ENCODE data around the gene TMEM244.
"Not testable (repeated sequence)": the region's sequence is repeated elsewhere in the genome, so short reads cannot be mapped to it uniquely, and the experiment has no call there.

Gene TMEM244

DNA sequence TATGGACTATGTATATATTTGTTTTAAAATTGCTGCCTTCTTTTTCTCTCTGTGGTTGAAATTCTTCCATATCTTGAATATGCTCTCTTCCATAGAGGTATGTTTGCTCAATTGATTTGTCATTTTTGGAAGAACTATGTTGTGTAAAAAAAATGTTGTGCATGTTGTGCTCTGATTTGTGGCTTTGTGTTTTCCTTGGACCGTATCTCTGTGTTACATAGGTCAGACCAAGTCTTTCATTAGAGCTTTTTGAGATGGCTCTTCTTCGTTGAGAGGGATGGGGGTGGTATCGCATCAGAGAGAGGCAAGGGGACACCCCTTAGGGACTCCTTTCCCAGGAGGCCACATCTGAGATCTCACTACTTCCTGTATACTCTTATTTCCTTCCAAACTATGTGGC is 43.8 kb downstream of the TMEM244 start:
- Histone ChIP-seq H3K36me3 (ENCODE audit: control insufficient read depth, insufficient read depth, low read length) (no peaks in the 10 kb centered on the region), H3K27me3 (ENCODE audit: control insufficient read depth, insufficient read depth, low read length) (no peaks in the 10 kb centered on the region), H3K4me1 (ENCODE audit: control insufficient read depth, insufficient read depth, low read length) (no peaks in the 10 kb centered on the region), H3K27ac (ENCODE audit: low read length) (no peak overlapping the region), H3K4me3 (ENCODE audit: low read length) (no peak overlapping the region), H3K9me3 (ENCODE audit: control insufficient read depth, insufficient read depth, low read length) (no peaks in the 10 kb centered on the region)
- WGBS (ENCODE audit: insufficient coverage, insufficient read length): no CpG with 5 or more reads among the region's 3 CpGs
- no peak for DNase-seq (ENCODE audit: low read depth, low spot score)

DNA sequence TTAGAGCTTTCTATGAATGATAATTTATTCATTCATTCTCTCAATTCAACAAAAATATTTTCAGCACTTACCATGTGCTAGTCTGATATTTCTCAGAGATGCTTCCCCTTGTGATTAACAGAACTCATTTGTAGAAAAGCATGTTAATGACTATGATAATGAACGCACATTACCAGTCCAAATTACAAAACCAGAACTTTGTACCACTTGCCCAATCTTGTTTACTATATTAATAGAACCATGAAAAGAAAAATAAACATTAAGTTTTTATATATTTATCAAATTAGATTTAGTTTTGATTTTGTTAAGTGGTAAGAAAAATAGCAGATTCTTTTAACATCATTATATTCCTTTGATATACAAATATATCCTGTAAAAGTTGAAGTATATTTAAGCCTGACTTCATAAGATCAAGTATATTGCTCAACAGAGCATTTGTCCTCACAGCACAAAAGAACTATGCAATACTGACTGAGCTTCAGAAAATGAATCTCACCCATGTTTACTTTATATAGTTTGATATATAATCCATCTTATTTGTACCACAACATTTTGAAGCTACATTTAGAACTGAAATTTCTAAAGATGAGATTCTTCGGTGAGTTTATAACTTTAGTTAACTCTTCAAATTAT is 48.9 kb downstream of the TMEM244 start:
- WGBS (ENCODE audit: insufficient coverage, insufficient read length): no CpG with 5 or more reads among the region's 2 CpGs
- no peak for DNase-seq (ENCODE audit: low read depth, low spot score)
- Histone ChIP-seq H3K27ac (ENCODE audit: low read length) (no peak overlapping the region), H3K4me3 (ENCODE audit: low read length) (no peak overlapping the region), H3K36me3 (ENCODE audit: control insufficient read depth, insufficient read depth, low read length) (no peaks in the 10 kb centered on the region), H3K9me3 (ENCODE audit: control insufficient read depth, insufficient read depth, low read length) (no peaks in the 10 kb centered on the region), H3K4me1 (ENCODE audit: control insufficient read depth, insufficient read depth, low read length) (no peaks in the 10 kb centered on the region), H3K27me3 (ENCODE audit: control insufficient read depth, insufficient read depth, low read length) (no peaks in the 10 kb centered on the region)

DNA sequence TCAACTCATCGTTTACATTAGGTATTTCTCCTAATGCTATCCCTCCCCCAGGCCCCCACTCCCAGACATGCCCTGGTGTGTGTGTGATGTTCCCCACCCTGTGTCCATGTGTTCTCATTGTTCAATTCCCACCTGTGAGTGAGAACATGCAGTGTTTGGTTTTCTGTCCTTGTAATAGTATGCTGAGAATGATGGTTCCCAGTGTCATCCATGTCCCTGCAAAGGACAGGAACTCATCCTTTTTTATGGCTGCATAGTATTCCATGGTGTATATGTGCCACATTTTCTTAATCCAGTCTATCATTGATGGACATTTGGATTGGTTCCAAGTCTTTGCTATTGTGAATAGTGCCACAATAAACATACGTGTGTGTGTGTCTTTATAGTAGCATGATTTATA is 54.0 kb downstream of the TMEM244 start:
- not testable (repeated sequence) for H3K4me1 ChIP-seq (ENCODE audit: control insufficient read depth, insufficient read depth, low read length); H3K9me3 ChIP-seq (ENCODE audit: control insufficient read depth, insufficient read depth, low read length); H3K27me3 ChIP-seq (ENCODE audit: control insufficient read depth, insufficient read depth, low read length); H3K4me3 ChIP-seq (ENCODE audit: low read length); H3K27ac ChIP-seq (ENCODE audit: low read length); DNase-seq (ENCODE audit: low read depth, low spot score); H3K36me3 ChIP-seq (ENCODE audit: control insufficient read depth, insufficient read depth, low read length)
- no CpG with 5 or more reads among the region's 2 CpGs for WGBS (ENCODE audit: insufficient coverage, insufficient read length)

DNA sequence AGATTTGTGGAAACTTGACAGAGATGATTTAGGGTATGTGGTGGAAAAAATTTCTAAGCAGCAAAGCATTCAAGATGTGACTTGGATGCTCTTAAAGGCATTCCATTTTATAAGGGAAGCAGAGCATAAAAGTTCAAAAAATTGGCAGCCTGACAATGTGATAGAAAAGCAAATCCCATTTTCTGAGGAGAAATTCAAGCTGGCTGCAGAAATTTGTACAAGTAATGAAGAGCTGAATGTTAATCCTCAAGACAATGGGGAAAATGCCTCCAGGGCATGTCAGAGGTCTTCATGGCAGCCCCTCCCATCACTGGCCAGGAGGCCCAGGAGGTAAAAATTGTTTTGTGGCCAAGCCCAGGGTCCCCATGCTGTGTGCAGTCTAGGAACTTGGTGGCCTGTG is 58.2 kb downstream of the TMEM244 start:
- H3K27ac ChIP-seq (ENCODE audit: low read length); H3K27me3 ChIP-seq (ENCODE audit: control insufficient read depth, insufficient read depth, low read length); H3K9me3 ChIP-seq (ENCODE audit: control insufficient read depth, insufficient read depth, low read length); H3K4me1 ChIP-seq (ENCODE audit: control insufficient read depth, insufficient read depth, low read length); DNase-seq (ENCODE audit: low read depth, low spot score); H3K4me3 ChIP-seq (ENCODE audit: low read length); H3K36me3 ChIP-seq (ENCODE audit: control insufficient read depth, insufficient read depth, low read length): not testable (repeated sequence)

DNA sequence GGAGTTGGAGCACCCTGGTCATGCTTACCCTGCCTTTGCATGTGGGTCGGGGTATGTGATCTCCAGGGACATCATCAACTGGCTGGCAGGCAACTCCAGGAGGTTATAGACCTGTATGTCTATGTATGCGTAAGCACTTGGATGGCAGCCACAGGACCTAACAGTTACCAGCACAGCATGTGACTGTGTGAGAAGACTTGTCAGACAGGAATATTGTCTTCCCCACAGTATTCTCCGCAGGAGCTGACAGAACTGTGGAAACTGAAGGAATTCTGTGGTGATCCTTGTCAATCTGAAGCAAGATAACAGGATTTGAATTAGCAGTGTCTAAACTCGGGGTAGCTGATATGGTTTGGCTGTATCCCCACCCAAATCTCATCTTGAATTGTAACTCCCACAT is 59.2 kb downstream of the TMEM244 start:
- Histone ChIP-seq H3K36me3 (ENCODE audit: control insufficient read depth, insufficient read depth, low read length) (no peaks in the 10 kb centered on the region), H3K4me3 (ENCODE audit: low read length) (no peak overlapping the region), H3K27me3 (ENCODE audit: control insufficient read depth, insufficient read depth, low read length) (no peaks in the 10 kb centered on the region), H3K4me1 (ENCODE audit: control insufficient read depth, insufficient read depth, low read length) (no peaks in the 10 kb centered on the region), H3K27ac (ENCODE audit: low read length) (no peak overlapping the region), H3K9me3 (ENCODE audit: control insufficient read depth, insufficient read depth, low read length) (no peaks in the 10 kb centered on the region)
- no peak for DNase-seq (ENCODE audit: low read depth, low spot score)
- no CpG with 5 or more reads among the region's 4 CpGs for whole genome bisulfite sequencing (ENCODE audit: insufficient coverage, insufficient read length)

DNA sequence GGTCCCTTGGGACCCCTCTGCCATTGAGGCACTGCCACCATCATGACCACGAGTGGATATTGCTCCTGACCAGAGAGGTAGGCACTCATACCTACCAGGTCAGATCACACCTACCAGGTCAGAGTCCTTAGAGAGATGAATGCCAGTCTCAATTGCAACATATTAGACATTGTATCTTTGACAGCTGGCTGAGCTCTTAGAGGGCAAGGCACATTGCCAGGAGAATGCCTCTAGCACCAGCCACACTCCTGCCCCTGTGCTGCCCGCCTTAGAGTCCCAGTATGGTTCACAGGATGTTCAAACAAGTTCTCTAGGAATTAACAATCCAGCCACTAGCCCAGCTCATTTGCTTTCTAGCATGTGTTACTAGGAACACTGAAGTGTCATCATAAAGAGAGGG is 65.9 kb downstream of the TMEM244 start:
- Histone ChIP-seq H3K4me3 (ENCODE audit: low read length) (no peak overlapping the region), H3K27me3 (ENCODE audit: control insufficient read depth, insufficient read depth, low read length) (no peaks in the 10 kb centered on the region), H3K27ac (ENCODE audit: low read length) (no peak overlapping the region), H3K36me3 (ENCODE audit: control insufficient read depth, insufficient read depth, low read length) (no peaks in the 10 kb centered on the region), H3K4me1 (ENCODE audit: control insufficient read depth, insufficient read depth, low read length) (no peaks in the 10 kb centered on the region), H3K9me3 (ENCODE audit: control insufficient read depth, insufficient read depth, low read length) (no peaks in the 10 kb centered on the region)
- no peak for DNase-seq (ENCODE audit: low read depth, low spot score)
- no CpG with 5 or more reads among the region's 2 CpGs for WGBS (ENCODE audit: insufficient coverage, insufficient read length)

DNA sequence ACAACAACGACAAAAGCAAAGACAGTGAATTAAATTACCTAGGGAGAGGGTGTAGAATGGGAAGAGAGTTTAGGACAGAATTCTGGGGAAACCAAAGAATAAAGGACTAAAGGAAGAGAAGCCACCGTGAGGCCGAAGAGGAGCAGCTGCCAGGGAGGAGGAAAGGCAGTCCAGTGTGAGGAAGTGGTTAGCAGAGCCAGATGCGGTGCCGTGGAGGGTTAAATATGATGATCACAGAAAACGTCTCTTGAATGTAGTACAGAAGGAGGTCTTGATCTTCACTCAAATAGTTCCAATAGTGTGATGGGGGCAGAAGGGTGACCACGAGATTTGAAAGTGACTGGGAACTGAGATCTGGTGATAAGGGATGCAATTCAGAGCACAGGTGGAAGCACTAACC is 67.7 kb downstream of the TMEM244 start:
- no peaks in the 10 kb centered on the region for H3K4me1 ChIP-seq (ENCODE audit: control insufficient read depth, insufficient read depth, low read length)
- no peak overlapping the region for H3K27ac ChIP-seq (ENCODE audit: low read length)
- H3K27me3 ChIP-seq (ENCODE audit: control insufficient read depth, insufficient read depth, low read length): no peaks in the 10 kb centered on the region
- H3K9me3 ChIP-seq (ENCODE audit: control insufficient read depth, insufficient read depth, low read length): no peaks in the 10 kb centered on the region
- no CpG with 5 or more reads among the region's 7 CpGs for WGBS (ENCODE audit: insufficient coverage, insufficient read length)
- no peaks in the 10 kb centered on the region for H3K36me3 ChIP-seq (ENCODE audit: control insufficient read depth, insufficient read depth, low read length)
- no peak for DNase-seq (ENCODE audit: low read depth, low spot score)
- H3K4me3 ChIP-seq (ENCODE audit: low read length): no peak overlapping the region

DNA sequence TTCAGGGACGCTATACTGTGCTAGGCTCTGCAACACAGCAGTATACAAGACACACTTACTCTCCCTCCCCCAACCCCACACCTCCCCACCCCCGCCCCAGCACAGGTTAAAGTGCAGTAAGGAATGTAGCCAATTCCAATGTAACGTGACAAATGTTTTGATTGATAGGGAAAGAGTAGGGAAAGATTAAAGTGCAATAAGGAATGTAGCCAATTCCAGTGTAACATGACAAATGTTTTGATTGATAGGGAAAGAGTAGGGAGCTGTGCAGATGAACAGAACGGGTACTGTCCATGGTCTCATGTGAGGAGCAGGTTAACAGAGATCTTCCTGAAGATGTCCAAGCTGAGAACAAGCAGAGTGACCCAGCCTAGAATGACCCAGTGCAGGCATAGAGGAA is 69.1 kb downstream of the TMEM244 start:
- H3K4me3 ChIP-seq (ENCODE audit: low read length): no peak overlapping the region
- H3K27ac ChIP-seq (ENCODE audit: low read length): no peak overlapping the region
- H3K4me1 ChIP-seq (ENCODE audit: control insufficient read depth, insufficient read depth, low read length): no peaks in the 10 kb centered on the region
- H3K9me3 ChIP-seq (ENCODE audit: control insufficient read depth, insufficient read depth, low read length): no peaks in the 10 kb centered on the region
- H3K36me3 ChIP-seq (ENCODE audit: control insufficient read depth, insufficient read depth, low read length): no peaks in the 10 kb centered on the region
- no peak for DNase-seq (ENCODE audit: low read depth, low spot score)
- WGBS (ENCODE audit: insufficient coverage, insufficient read length): no CpG with 5 or more reads among the region's 4 CpGs
- H3K27me3 ChIP-seq (ENCODE audit: control insufficient read depth, insufficient read depth, low read length): no peaks in the 10 kb centered on the region

DNA sequence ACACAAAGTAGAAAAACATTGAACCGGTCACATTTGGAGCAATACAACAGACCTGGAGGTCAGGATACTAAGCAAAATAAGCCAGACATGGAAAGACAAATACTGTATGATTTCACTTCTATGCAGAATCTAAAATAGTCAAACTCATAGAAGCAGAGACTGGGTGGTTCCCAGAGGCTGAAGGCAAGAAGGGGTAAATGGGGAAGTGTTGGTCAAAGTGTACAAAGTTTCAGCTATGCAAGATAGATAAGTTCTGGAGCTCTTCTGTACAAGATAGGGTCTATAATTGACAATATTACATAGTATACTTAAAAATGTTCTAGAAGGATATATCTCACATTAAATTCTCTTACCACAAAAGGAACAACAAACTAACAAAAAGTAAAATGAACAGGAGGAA is 70.3 kb downstream of the TMEM244 start:
- Histone ChIP-seq H3K4me3 (ENCODE audit: low read length) (no peak overlapping the region), H3K27me3 (ENCODE audit: control insufficient read depth, insufficient read depth, low read length) (no peaks in the 10 kb centered on the region), H3K27ac (ENCODE audit: low read length) (no peak overlapping the region), H3K9me3 (ENCODE audit: control insufficient read depth, insufficient read depth, low read length) (no peaks in the 10 kb centered on the region), H3K4me1 (ENCODE audit: control insufficient read depth, insufficient read depth, low read length) (no peaks in the 10 kb centered on the region), H3K36me3 (ENCODE audit: control insufficient read depth, insufficient read depth, low read length) (no peaks in the 10 kb centered on the region)
- no peak for DNase-seq (ENCODE audit: low read depth, low spot score)
- no CpG with 5 or more reads among the region's 1 CpG for WGBS (ENCODE audit: insufficient coverage, insufficient read length)

DNA sequence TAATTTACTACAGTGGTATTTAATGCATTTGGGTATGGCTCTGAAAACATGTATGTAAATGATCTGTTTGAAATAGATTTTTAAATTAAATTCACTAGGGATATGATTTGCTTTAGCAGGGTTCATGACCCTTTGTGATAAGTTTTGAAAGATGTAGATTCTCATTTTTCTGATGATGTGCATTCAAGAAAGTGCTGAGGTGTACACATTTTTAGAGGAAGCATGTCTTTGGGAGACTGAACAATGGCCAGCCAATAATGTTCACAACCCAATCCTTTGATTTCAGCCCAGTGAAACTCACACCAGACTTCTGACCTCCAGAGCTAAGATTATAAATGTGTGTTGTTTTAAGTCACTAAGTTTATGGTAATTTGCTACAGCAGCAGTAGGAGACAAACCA is 71.1 kb downstream of the TMEM244 start:
- Histone ChIP-seq H3K27ac (ENCODE audit: low read length) (no peak overlapping the region), H3K27me3 (ENCODE audit: control insufficient read depth, insufficient read depth, low read length) (no peaks in the 10 kb centered on the region), H3K9me3 (ENCODE audit: control insufficient read depth, insufficient read depth, low read length) (no peaks in the 10 kb centered on the region), H3K4me3 (ENCODE audit: low read length) (no peak overlapping the region), H3K4me1 (ENCODE audit: control insufficient read depth, insufficient read depth, low read length) (no peaks in the 10 kb centered on the region; the same call in 1 of the 2 replicates), H3K36me3 (ENCODE audit: control insufficient read depth, insufficient read depth, low read length) (no peaks in the 10 kb centered on the region)
- no peak for DNase-seq (ENCODE audit: low read depth, low spot score)

DNA sequence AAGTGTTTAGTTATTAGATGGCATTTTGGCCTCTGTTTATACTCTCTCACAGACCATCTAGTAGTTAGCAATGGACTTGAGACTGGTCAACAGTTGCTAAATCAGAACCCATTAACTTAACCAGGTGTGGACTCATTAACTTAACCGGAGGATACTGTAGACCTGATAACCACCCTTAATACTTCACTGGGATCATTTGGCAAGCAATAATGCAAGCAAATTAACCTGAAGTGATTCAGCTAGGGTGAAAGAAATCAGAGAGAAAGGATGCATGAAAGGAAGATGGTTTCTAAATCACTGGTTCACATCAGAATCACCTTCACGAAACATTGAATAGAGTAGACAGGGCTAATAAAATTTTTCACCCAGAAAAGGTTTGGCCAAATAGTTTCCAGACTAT is 73.3 kb downstream of the TMEM244 start:
- Histone ChIP-seq H3K36me3 (ENCODE audit: control insufficient read depth, insufficient read depth, low read length) (no peaks in the 10 kb centered on the region), H3K9me3 (ENCODE audit: control insufficient read depth, insufficient read depth, low read length) (no peaks in the 10 kb centered on the region), H3K27me3 (ENCODE audit: control insufficient read depth, insufficient read depth, low read length) (no peaks in the 10 kb centered on the region), H3K4me3 (ENCODE audit: low read length) (no peak overlapping the region), H3K4me1 (ENCODE audit: control insufficient read depth, insufficient read depth, low read length) (no peaks in the 10 kb centered on the region; the same call in 1 of the 2 replicates), H3K27ac (ENCODE audit: low read length) (no peak overlapping the region)
- DNase-seq (ENCODE audit: low read depth, low spot score): no peak
- no CpG with 5 or more reads among the region's 2 CpGs for WGBS (ENCODE audit: insufficient coverage, insufficient read length)
